IMR-90 (cell line): Measurements from ENCODE around the gene LRRC36. TPM values are rescaled to one million over a fixed set of nuclear protein-coding genes. Genes with fewer than 3 reads are reported as not detected.

Experiments used
- ATAC-seq: fragments of 200-7000 bp; cut with Tn5 transposase; 2 replicates; pipeline ENCODE4 v1.9.1; 2020; ENCODE audit warnings: low read depth, mild to moderate bottlenecking, moderate library complexity
- BruUV-seq: library from RNA; stranded (reverse); fragments of 400-500 nt; replicated peaks from 2 replicates; lab custom pipeline; 2021; lab: Mats Ljungman, UMichigan
- CTCF ChIA-PET: fragments of 300-600 bp; formaldehyde crosslinking; extraction: SDS; loops from one replicate; lab custom pipeline; 2021; ENCODE audit warnings: antibody characterized with exemption; lab: Yijun Ruan, JAX
- POLR2A ChIA-PET: fragments of 300-600 bp; sonication (Branson Sonifier 250); formaldehyde crosslinking; loops from one replicate; lab custom pipeline; 2022; ENCODE audit warnings: antibody characterized with exemption; ENCODE audit not compliant: unreplicated experiment; lab: Charles Lee
- DNase-seq: peaks from one replicate; pipeline ENCODE4 v3.0.0; 2013
- H2AFZ ChIP-seq: replicated peaks from 2 replicates; pipeline ENCODE3; 2013; ENCODE audit warnings: low read length, mild to moderate bottlenecking; ENCODE audit not compliant: poor library complexity
- H2AK5ac ChIP-seq: 2 replicates; pipeline ENCODE4 v1.6.1; 2013; ENCODE audit warnings: low read depth, low read length, inconsistent platforms
- H2AK9ac ChIP-seq: replicated peaks from 2 replicates; pipeline ENCODE3; 2013; ENCODE audit warnings: mild to moderate bottlenecking, low read depth, low read length, moderate library complexity; ENCODE audit not compliant: poor library complexity
- H2BK120ac ChIP-seq: 2 replicates; pipeline ENCODE4 v1.6.1; 2013; ENCODE audit warnings: low read depth, low read length, inconsistent platforms
- H2BK15ac ChIP-seq: 3 replicates; pipeline ENCODE4 v1.6.1; 2013; ENCODE audit warnings: low read depth, low read length, inconsistent platforms
- H2BK20ac ChIP-seq: 2 replicates; pipeline ENCODE4 v1.6.1; 2013; ENCODE audit warnings: low read depth, mild to moderate bottlenecking, inconsistent platforms, low read length, moderate library complexity
- H2BK5ac ChIP-seq: 2 replicates; pipeline ENCODE4 v1.6.1; 2013; ENCODE audit warnings: mild to moderate bottlenecking, low read depth, low read length, inconsistent platforms; ENCODE audit not compliant: poor library complexity, severe bottlenecking
- H3K14ac ChIP-seq: replicated peaks from 2 replicates; pipeline ENCODE4 v1.6.1; 2013; ENCODE audit warnings: low read depth, low read length, inconsistent platforms
- H3K18ac ChIP-seq: 2 replicates; pipeline ENCODE4 v1.6.1; 2013; ENCODE audit warnings: low read depth, low read length, control low read depth
- H3K23ac ChIP-seq: 2 replicates; pipeline ENCODE4 v1.6.1; 2013; ENCODE audit warnings: low read depth, low read length, inconsistent platforms
- H3K27ac ChIP-seq: 2 replicates; pipeline ENCODE4 v1.5.1; 2013; ENCODE audit warnings: mild to moderate bottlenecking, control low read depth, low read length; ENCODE audit not compliant: insufficient read depth
- H3K27me3 ChIP-seq: 2 replicates; pipeline ENCODE4 v1.6.1; 2013; ENCODE audit warnings: low read length; ENCODE audit not compliant: control insufficient read depth, insufficient read depth
- H3K36me3 ChIP-seq: 2 replicates; pipeline ENCODE4 v1.6.1; 2013; ENCODE audit warnings: low read length, mixed read lengths; ENCODE audit not compliant: control insufficient read depth, insufficient read depth
- H3K4ac ChIP-seq: 2 replicates; pipeline ENCODE4 v1.6.1; 2013; ENCODE audit warnings: low read depth, low read length, inconsistent platforms
- H3K4me1 ChIP-seq: 2 replicates; pipeline ENCODE4 v1.6.1; 2013; ENCODE audit warnings: low read length, mixed read lengths; ENCODE audit not compliant: control insufficient read depth, insufficient read depth
- H3K4me2 ChIP-seq: 2 replicates; pipeline ENCODE4 v1.6.1; 2013; ENCODE audit warnings: low read depth, mild to moderate bottlenecking, control low read depth, low read length, moderate library complexity
- H3K4me3 ChIP-seq: 2 replicates; pipeline ENCODE4 v1.5.1; 2013; ENCODE audit warnings: low read depth, mild to moderate bottlenecking, control low read depth, low read length, moderate library complexity; ENCODE audit not compliant: insufficient read depth
- H3K56ac ChIP-seq: 2 replicates; pipeline ENCODE4 v1.6.1; 2013; ENCODE audit warnings: low read length, inconsistent platforms; ENCODE audit not compliant: insufficient read depth; ENCODE audit errors: extremely low read depth
- H3K79me1 ChIP-seq, 2 experiments: 2 replicates each; pipeline ENCODE4 v1.6.1; 2013; ENCODE audit warnings: low read length in 2 of 2, inconsistent platforms in 1 of 2, low read depth in 1 of 2
- H3K9ac ChIP-seq: 2 replicates; pipeline ENCODE4 v1.6.1; 2013; ENCODE audit warnings: low read depth, low read length, control low read depth
- H3K9me1 ChIP-seq: 2 replicates; pipeline ENCODE4 v1.6.1; 2013; ENCODE audit warnings: low read length, inconsistent platforms; ENCODE audit not compliant: insufficient read depth
- H3K9me3 ChIP-seq: 2 replicates; pipeline ENCODE4 v1.6.1; 2013; ENCODE audit warnings: low read length; ENCODE audit not compliant: control insufficient read depth, insufficient read depth
- H4K20me1 ChIP-seq: 2 replicates; pipeline ENCODE4 v1.6.1; 2013; ENCODE audit warnings: low read length, inconsistent platforms; ENCODE audit not compliant: insufficient read depth
- H4K5ac ChIP-seq: 2 replicates; pipeline ENCODE4 v1.6.1; 2013; ENCODE audit warnings: mild to moderate bottlenecking, low read depth, low read length, control low read depth
- H4K8ac ChIP-seq, 2 experiments: 2 replicates each; pipeline ENCODE4 v1.6.1; 2013; ENCODE audit warnings: low read depth in 2 of 2, low read length in 2 of 2, control low read depth in 1 of 2, inconsistent platforms in 1 of 2
- H4K91ac ChIP-seq: 2 replicates; pipeline ENCODE4 v1.6.1; 2013; ENCODE audit warnings: low read depth, low read length, inconsistent platforms; ENCODE audit not compliant: insufficient read depth
- BHLHE40 ChIP-seq: fragments of 150-350 bp; IDR thresholded peaks from 2 replicates; pipeline ENCODE4 v1.6.1; 2016; ENCODE audit warnings: mild to moderate bottlenecking, low read depth, low read length
- CEBPB ChIP-seq: IDR thresholded peaks from 2 replicates; pipeline ENCODE4 v1.6.1; 2012; ENCODE audit warnings: low read depth, low read length, improper control_type of control experiment
- CHD1 ChIP-seq: IDR thresholded peaks from 2 replicates; pipeline ENCODE4 v1.6.1; 2012; ENCODE audit warnings: low read depth, low read length, improper control_type of control experiment
- FOS ChIP-seq: fragments of 150-350 bp; IDR thresholded peaks from 2 replicates; pipeline ENCODE4 v1.6.1; 2016; ENCODE audit warnings: low read depth, low read length
- MAFK ChIP-seq: IDR thresholded peaks from 2 replicates; pipeline ENCODE4 v1.6.1; 2012; ENCODE audit warnings: low read depth, low read length, improper control_type of control experiment
- MAZ ChIP-seq: IDR thresholded peaks from 2 replicates; pipeline ENCODE4 v1.6.1; 2012; ENCODE audit warnings: low read depth, mild to moderate bottlenecking, low read length, improper control_type of control experiment, moderate library complexity, borderline replicate concordance
- MXI1 ChIP-seq: IDR thresholded peaks from 2 replicates; pipeline ENCODE4 v1.6.1; 2012; ENCODE audit warnings: low read depth, mild to moderate bottlenecking, low read length, moderate library complexity, borderline replicate concordance
- NFE2L2 ChIP-seq: fragments of 150-350 bp; IDR thresholded peaks from 2 replicates; pipeline ENCODE4 v1.6.1; 2016; ENCODE audit warnings: low read depth, mild to moderate bottlenecking, low read length
- POLR2A ChIP-seq: IDR thresholded peaks from 2 replicates; pipeline ENCODE4 v1.6.1; 2012; ENCODE audit warnings: mild to moderate bottlenecking, low read depth, low read length
- RAD21 ChIP-seq: IDR thresholded peaks from 2 replicates; pipeline ENCODE4 v1.6.1; 2012; ENCODE audit warnings: low read length, improper control_type of control experiment
- RCOR1 ChIP-seq: IDR thresholded peaks from 2 replicates; pipeline ENCODE4 v1.6.1; 2012; ENCODE audit warnings: mild to moderate bottlenecking, low read length, improper control_type of control experiment; ENCODE audit not compliant: insufficient replicate concordance
- RFX5 ChIP-seq: IDR thresholded peaks from 2 replicates; pipeline ENCODE4 v1.8.0; 2012; ENCODE audit warnings: low read depth, mild to moderate bottlenecking, low read length, moderate library complexity
- SMC3 ChIP-seq: fragments of 150-350 bp; IDR thresholded peaks from 2 replicates; pipeline ENCODE4 v1.6.1; 2016; ENCODE audit warnings: low read depth, mild to moderate bottlenecking, antibody characterized with exemption, low read length, moderate library complexity
- WGBS, 2 experiments: methylation state at CpG; one replicate each; pipeline versions ENCODE4 v1.1.5 to v1.1.7; 2013; ENCODE audit warnings: missing lambda C conversion rate in 2 of 2; ENCODE audit not compliant: insufficient read length in 1 of 2; ENCODE audit errors: extremely low coverage in 2 of 2; 5-methylcytosine and 5-hydroxymethylcytosine counted together
- dilution Hi-C: fragments of 300-500 bp; cut with HindIII; formaldehyde crosslinking; loops from one replicate; pipeline ENCODE4 v1.14.3; 2018; ENCODE audit warnings: low sequenced_read_pairs; ENCODE audit not compliant: unreplicated experiment
- in situ Hi-C: fragments of 300-500 bp; cut with MboI; formaldehyde crosslinking; loops from 3 replicates; pipeline ENCODE4 v1.14.3; 2019; ENCODE audit warnings: low sequenced_read_pairs, inconsistent platforms, mixed read lengths
- intact Hi-C: fragments of 100-400 bp; cut with micrococcal nuclease; formaldehyde crosslinking; loops from 2 replicates; pipeline ENCODE4 v1.10.0; 2022
- polyA plus RNA-seq, 3 experiments: library from polyadenylated mRNA; depleted of rRNA; stranded (reverse); fragments of >200 nt; gene quantifications; 2 replicates each; pipeline ENCODE4 v1.2.3, GENCODE V29; 2012; ENCODE audit warnings: low replicate concordance in 1 of 3
- total RNA-seq: library from RNA; depleted of rRNA; stranded (reverse); fragments of >200 nt; gene quantifications from 2 replicates; pipeline ENCODE4 v1.2.3, GENCODE V29; 2012
- TF ChIP-seq, protein P1 (sequence below): conservative IDR thresholded peaks from 2 replicates; pipeline ENCODE4 v1.5.1; 2012; ENCODE audit warnings: mild to moderate bottlenecking, low read depth, low read length, improper control_type of control experiment
- TF ChIP-seq, protein P2 (sequence below): fragments of 150-350 bp; IDR thresholded peaks from 2 replicates; pipeline ENCODE4 v1.6.1; 2016; ENCODE audit warnings: low read depth, mild to moderate bottlenecking, low read length, moderate library complexity, borderline replicate concordance
- TF ChIP-seq, protein P3 (sequence below): fragments of 150-350 bp; IDR thresholded peaks from 2 replicates; pipeline ENCODE4 v1.6.1; 2017; ENCODE audit warnings: mild to moderate bottlenecking, antibody characterized with exemption, low read length, low read depth

LRRC36 gene
- total and polyA plus RNA-seq, 2 of the 4 experiments (the other 2 are of a cell fraction) = 0.18 to 0.29 TPM

DNA sequence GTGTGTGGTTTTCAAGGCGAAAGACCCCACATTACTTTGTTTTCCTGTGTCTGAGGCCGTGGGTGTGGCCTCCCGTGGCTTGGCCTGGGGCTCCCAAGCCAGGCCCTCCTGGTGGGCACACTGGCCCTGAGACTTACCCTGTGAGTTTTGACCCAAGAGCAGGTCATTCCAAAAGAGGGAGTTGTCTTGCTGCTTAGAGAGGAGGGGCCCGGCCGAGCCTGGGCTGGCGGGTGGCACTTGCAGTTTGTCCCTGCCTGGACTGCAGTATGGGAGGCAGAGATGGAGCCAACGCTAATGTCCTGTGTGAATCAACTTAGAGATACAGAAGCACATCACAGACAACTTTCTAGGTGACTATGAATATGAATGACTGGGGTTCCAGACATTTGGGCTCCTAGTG, 24.5 kb upstream of the LRRC36 start:
- intact Hi-C loops (no loop called here), in situ Hi-C loops (no loop called here), dilution Hi-C loops (no loop called here)
- H3K9me3 ChIP-seq = no peaks in the 10 kb centered on the region
- no peaks in the 10 kb centered on the region for H4K20me1 ChIP-seq
- peaks cover 6% of the 10 kb centered on the region for H3K9me1 ChIP-seq
- H3K79me1 ChIP-seq = no peaks in the 10 kb centered on the region
- no peak overlapping the region for H3K4me2 ChIP-seq
- H2AFZ ChIP-seq = no peak overlapping the region
- no peak overlapping the region for H2BK15ac ChIP-seq
- H3K4ac ChIP-seq = no peak overlapping the region
- TF ChIP-seq MAFK (no peak), MXI1 (no peak), POLR2A (no peak), FOS (no peak), NFE2L2 (no peak), BHLHE40 (no peak), CHD1 (no peak), MAZ (no peak), RFX5 (no peak), CEBPB (no peak), RAD21 (no peak), RCOR1 (no peak), SMC3 (no peak)
- TF ChIP-seq, protein P1, sequence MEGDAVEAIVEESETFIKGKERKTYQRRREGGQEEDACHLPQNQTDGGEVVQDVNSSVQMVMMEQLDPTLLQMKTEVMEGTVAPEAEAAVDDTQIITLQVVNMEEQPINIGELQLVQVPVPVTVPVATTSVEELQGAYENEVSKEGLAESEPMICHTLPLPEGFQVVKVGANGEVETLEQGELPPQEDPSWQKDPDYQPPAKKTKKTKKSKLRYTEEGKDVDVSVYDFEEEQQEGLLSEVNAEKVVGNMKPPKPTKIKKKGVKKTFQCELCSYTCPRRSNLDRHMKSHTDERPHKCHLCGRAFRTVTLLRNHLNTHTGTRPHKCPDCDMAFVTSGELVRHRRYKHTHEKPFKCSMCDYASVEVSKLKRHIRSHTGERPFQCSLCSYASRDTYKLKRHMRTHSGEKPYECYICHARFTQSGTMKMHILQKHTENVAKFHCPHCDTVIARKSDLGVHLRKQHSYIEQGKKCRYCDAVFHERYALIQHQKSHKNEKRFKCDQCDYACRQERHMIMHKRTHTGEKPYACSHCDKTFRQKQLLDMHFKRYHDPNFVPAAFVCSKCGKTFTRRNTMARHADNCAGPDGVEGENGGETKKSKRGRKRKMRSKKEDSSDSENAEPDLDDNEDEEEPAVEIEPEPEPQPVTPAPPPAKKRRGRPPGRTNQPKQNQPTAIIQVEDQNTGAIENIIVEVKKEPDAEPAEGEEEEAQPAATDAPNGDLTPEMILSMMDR = no peak
- TF ChIP-seq, protein P2, sequence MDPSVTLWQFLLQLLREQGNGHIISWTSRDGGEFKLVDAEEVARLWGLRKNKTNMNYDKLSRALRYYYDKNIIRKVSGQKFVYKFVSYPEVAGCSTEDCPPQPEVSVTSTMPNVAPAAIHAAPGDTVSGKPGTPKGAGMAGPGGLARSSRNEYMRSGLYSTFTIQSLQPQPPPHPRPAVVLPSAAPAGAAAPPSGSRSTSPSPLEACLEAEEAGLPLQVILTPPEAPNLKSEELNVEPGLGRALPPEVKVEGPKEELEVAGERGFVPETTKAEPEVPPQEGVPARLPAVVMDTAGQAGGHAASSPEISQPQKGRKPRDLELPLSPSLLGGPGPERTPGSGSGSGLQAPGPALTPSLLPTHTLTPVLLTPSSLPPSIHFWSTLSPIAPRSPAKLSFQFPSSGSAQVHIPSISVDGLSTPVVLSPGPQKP = no peak
- TF ChIP-seq, protein P3, sequence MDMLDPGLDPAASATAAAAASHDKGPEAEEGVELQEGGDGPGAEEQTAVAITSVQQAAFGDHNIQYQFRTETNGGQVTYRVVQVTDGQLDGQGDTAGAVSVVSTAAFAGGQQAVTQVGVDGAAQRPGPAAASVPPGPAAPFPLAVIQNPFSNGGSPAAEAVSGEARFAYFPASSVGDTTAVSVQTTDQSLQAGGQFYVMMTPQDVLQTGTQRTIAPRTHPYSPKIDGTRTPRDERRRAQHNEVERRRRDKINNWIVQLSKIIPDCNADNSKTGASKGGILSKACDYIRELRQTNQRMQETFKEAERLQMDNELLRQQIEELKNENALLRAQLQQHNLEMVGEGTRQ = no peak
- CTCF ChIA-PET = no interaction called here
- no peak overlapping the region for H3K56ac ChIP-seq
- no peak overlapping the region for H2BK20ac ChIP-seq
- peaks cover 9% of the 10 kb centered on the region for H3K4me1 ChIP-seq
- no peak for ATAC-seq
- no peak overlapping the region for H4K91ac ChIP-seq
- H3K27me3 ChIP-seq = no peaks in the 10 kb centered on the region
- H3K18ac ChIP-seq = no peak overlapping the region
- no TSS peak for BruUV-seq
- no peak overlapping the region for H3K9ac ChIP-seq
- no peak overlapping the region for H2AK9ac ChIP-seq
- no peak overlapping the region for H2AK5ac ChIP-seq
- no peak overlapping the region for H4K8ac ChIP-seq
- no peaks in the 10 kb centered on the region for H3K36me3 ChIP-seq
- DNase-seq = no peak
- POLR2A ChIA-PET = no interaction called here
- no peak overlapping the region for H3K14ac ChIP-seq
- H3K27ac ChIP-seq = no peak overlapping the region
- no peak overlapping the region for H2BK120ac ChIP-seq
- no peak overlapping the region for H2BK5ac ChIP-seq
- H3K23ac ChIP-seq = no peak overlapping the region
- no peak overlapping the region for H3K4me3 ChIP-seq
- 100% methylated on average over 1 of the region's 7 CpGs; no CpG with 5 or more reads in 1 of the 2 experiments for WGBS, 2 experiments
- no peak overlapping the region for H4K5ac ChIP-seq
